Measurements from ENCODE around the gene DOCK9. TPM values are rescaled to one million over a fixed set of nuclear protein-coding genes. Genes with fewer than 3 reads are reported as not detected.

The DOCK9 gene
- total and polyA plus RNA-seq, 9 of the 15 experiments (the other 6 are each of a cell fraction or from before 2014, with no cell fraction given): 3.5 to 25.3 (median 16.7) TPM

DNA sequence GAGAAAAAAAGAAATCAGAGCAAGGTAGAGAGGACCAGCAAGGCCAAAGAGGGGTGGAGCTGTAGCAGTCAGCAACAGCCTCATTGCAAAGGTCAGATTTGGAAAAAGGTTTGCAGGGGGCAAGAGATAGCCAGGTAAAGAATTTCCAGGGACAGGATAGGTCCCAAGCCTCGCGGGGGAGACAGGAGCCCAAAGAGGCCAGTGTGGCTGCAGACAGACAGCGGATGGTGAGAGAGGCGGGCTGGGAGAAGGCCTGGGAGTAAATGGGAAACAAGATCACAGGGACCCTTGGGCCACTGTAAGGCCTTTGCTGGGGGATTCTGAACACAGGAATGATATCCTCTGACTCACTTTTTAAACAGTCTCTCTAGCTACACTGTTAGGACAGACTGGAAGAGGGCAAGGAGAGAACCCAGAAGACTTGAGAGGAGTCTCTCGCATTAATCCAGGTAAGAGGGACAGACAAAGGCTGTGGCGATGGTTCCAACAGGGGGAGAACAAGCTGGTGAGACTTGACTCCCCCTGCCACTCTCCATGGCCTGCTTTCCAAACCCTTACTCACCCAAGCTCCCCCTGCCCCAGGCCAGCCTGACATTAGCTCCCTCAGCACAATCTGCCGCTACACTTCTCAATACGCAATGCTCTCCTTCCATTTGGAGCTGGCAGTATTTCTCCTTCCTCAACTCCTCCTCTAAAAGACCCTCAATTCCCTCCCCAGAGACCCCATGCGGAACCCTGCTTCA lies 31.8 kb downstream of the DOCK9 start:
- H4K20me1 ChIP-seq (replicated peaks; ENCODE audit: control insufficient read depth, insufficient read depth, low read length): no peaks in the 10 kb centered on the region
- POLR2A ChIA-PET: interaction anchor here (1.6 kb wide), 1 partner anchor 13 kb away, joined by 5 read pairs; no protein-coding TSS in a partner anchor
- DNase-seq (ENCODE audit: extremely low read depth in 1 of 4, low spot score in 3 of 4) (no peak), ATAC-seq (no peak), FAIRE-seq (no peak)
- intact Hi-C loops (cut with micrococcal nuclease) (no loop called here), in situ Hi-C loops (cut with MboI) (no loop called here)
- H3K9me3 ChIP-seq (replicated peaks; ENCODE audit: control insufficient read depth, insufficient read depth, low read depth, low read length): no peaks in the 10 kb centered on the region
- BruUV-seq (replicated peaks): no TSS peak
- CTCF ChIA-PET (ENCODE audit: low intra/inter-chr PET ratio): no interaction called here
- H3K4me1 ChIP-seq (replicated peaks in 1 of 2; ENCODE audit: control insufficient read depth in 2 of 2, insufficient read depth in 2 of 2, low read length in 2 of 2): peaks cover 0 to 7% of the 10 kb centered on the region in 2 experiments; a peak in 2 of 5 replicates
- no peaks in the 10 kb centered on the region for H3K9me1 ChIP-seq (ENCODE audit: control insufficient read depth, insufficient read depth, low read length)
- no peaks in the 10 kb centered on the region for H3K27me3 ChIP-seq (ENCODE audit: control insufficient read depth in 2 of 2, insufficient read depth in 2 of 2, low read length in 2 of 2)
- 95% methylated on average over 3 of the region's 9 CpGs for WGBS (ENCODE audit: insufficient coverage, low coverage, missing lambda C conversion rate)
- H3K79me2 ChIP-seq (ENCODE audit: control insufficient read depth, insufficient read depth, low read length): no peaks in the 10 kb centered on the region; the same call in 2 of the 3 replicates
- H2AFZ ChIP-seq (ENCODE audit: low read depth, low read length): no peak overlapping the region
- H3K9ac ChIP-seq (ENCODE audit: insufficient read depth in 1 of 2, low read depth in 2 of 2, low read length in 2 of 2): no peak overlapping the region
- no peak overlapping the region for H3K4me3 ChIP-seq
- no peak overlapping the region for H3K4me2 ChIP-seq (ENCODE audit: insufficient read depth, low read length)
- H3K27ac ChIP-seq (ENCODE audit: extremely low read depth, low read depth, low read length): no peak overlapping the region
- H3K36me3 ChIP-seq (ENCODE audit: control insufficient read depth, insufficient read depth, low read length): no peaks in the 10 kb centered on the region
- TF ChIP-seq ZNF764 (CRISPR knock-in tag; IDR thresholded peaks at IDR 0.05; ENCODE audit: low read depth) (no peak), ZNF695 (CRISPR knock-in tag; IDR thresholded peaks at IDR 0.05) (no peak), ZFPM2 (CRISPR knock-in tag; IDR thresholded peaks at IDR 0.05) (no peak), NFATC3 (IDR thresholded peaks at IDR 0.05) (no peak), OTX1 (CRISPR knock-in tag; IDR thresholded peaks at IDR 0.05) (no peak), RBM15 (IDR thresholded peaks at IDR 0.05; ENCODE audit: insufficient read depth, low read length) (no peak), POLR2A (conservative IDR thresholded peaks at IDR 0.05) (no peak), KDM2B (CRISPR knock-in tag; IDR thresholded peaks at IDR 0.05) (no peak), GABPB1 (CRISPR knock-in tag; IDR thresholded peaks at IDR 0.05) (no peak), MCM3 (IDR thresholded peaks at IDR 0.05) (no peak)
- TF ChIP-seq, protein P1, sequence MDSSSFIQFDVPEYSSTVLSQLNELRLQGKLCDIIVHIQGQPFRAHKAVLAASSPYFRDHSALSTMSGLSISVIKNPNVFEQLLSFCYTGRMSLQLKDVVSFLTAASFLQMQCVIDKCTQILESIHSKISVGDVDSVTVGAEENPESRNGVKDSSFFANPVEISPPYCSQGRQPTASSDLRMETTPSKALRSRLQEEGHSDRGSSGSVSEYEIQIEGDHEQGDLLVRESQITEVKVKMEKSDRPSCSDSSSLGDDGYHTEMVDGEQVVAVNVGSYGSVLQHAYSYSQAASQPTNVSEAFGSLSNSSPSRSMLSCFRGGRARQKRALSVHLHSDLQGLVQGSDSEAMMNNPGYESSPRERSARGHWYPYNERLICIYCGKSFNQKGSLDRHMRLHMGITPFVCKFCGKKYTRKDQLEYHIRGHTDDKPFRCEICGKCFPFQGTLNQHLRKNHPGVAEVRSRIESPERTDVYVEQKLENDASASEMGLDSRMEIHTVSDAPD (CRISPR knock-in tag; IDR thresholded peaks at IDR 0.05): no peak
- TF ChIP-seq, protein P2, sequence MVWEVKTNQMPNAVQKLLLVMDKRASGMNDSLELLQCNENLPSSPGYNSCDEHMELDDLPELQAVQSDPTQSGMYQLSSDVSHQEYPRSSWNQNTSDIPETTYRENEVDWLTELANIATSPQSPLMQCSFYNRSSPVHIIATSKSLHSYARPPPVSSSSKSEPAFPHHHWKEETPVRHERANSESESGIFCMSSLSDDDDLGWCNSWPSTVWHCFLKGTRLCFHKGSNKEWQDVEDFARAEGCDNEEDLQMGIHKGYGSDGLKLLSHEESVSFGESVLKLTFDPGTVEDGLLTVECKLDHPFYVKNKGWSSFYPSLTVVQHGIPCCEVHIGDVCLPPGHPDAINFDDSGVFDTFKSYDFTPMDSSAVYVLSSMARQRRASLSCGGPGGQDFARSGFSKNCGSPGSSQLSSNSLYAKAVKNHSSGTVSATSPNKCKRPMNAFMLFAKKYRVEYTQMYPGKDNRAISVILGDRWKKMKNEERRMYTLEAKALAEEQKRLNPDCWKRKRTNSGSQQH (CRISPR knock-in tag; IDR thresholded peaks at IDR 0.05): no peak

All from K562 (cell line).